Body of pancreas (tissue), 4 donors: ENCODE data around the gene LARP1.

Experiments used
- POLR2A ChIP-seq, 3 donors: fragments of 450-650 bp; IDR thresholded peaks; one replicate each; pipeline ENCODE4 v1.6.1; 2016; ENCODE audit warnings: antibody characterized with exemption in 3 of 3, mild to moderate bottlenecking in 2 of 3
- TF ChIP-seq, protein P1 (sequence below), 7 experiments: fragments of 450-650 bp in 4 of 7; fragments of 200-600 bp in 3 of 7; sonication (generic) in 3 of 7; IDR thresholded peaks; one replicate each; pipeline ENCODE4 v1.5.1; 2016 to 2019; ENCODE audit warnings: antibody characterized with exemption in 7 of 7

DNA sequence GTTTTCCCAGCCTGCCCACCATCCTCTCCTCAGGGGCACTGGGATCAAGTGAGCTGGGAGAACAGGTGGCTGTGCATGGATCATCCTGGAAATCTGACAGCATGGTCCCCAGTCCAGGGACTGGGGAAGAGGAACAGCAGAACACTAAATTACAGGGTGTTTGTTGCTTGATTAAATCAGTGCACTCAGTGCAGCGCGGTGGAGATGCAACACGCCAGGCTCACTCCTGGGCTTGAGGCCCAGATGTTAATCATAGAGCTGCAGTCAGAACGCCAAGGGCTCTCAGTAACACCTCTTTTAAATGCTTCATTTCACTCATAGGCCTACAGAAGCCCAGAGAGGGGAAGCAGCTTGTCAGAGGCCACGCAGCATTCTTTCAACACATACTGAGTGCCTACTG is 14.2 kb upstream of the LARP1 start:
- TF ChIP-seq, protein P1, sequence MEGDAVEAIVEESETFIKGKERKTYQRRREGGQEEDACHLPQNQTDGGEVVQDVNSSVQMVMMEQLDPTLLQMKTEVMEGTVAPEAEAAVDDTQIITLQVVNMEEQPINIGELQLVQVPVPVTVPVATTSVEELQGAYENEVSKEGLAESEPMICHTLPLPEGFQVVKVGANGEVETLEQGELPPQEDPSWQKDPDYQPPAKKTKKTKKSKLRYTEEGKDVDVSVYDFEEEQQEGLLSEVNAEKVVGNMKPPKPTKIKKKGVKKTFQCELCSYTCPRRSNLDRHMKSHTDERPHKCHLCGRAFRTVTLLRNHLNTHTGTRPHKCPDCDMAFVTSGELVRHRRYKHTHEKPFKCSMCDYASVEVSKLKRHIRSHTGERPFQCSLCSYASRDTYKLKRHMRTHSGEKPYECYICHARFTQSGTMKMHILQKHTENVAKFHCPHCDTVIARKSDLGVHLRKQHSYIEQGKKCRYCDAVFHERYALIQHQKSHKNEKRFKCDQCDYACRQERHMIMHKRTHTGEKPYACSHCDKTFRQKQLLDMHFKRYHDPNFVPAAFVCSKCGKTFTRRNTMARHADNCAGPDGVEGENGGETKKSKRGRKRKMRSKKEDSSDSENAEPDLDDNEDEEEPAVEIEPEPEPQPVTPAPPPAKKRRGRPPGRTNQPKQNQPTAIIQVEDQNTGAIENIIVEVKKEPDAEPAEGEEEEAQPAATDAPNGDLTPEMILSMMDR (IDR thresholded peaks at IDR 0.05): no peak
- no peak for TF ChIP-seq POLR2A (IDR thresholded peaks at IDR 0.05)
